OCI-LY1 (cell line): Measurements from ENCODE around the gene RASGRF1.

ENCODE experiments used
- H2AFZ ChIP-seq: fragments of 200-600 bp; sonication (generic), shearing (Covaris generic); 2 replicates; pipeline ENCODE4 v1.6.0; 2014; ENCODE audit warnings: antibody characterized with exemption, mild to moderate bottlenecking, low read length
- H3F3A ChIP-seq: fragments of 200-600 bp; sonication (generic), shearing (Covaris generic); 2 replicates; pipeline ENCODE4 v1.6.0; 2014; ENCODE audit warnings: mild to moderate bottlenecking, antibody characterized with exemption, low read length, moderate library complexity; ENCODE audit not compliant: insufficient read depth
- H3K27ac ChIP-seq: fragments of 200-600 bp; sonication (generic); 2 replicates; pipeline ENCODE4 v1.5.1; 2014; ENCODE audit warnings: low read length, mixed run types, mild to moderate bottlenecking, low read depth; ENCODE audit not compliant: poor library complexity, severe bottlenecking
- H3K27me3 ChIP-seq: fragments of 200-600 bp; sonication (generic); 2 replicates; pipeline ENCODE4 v1.6.0; 2014; ENCODE audit warnings: antibody characterized with exemption, mild to moderate bottlenecking, low read length, moderate library complexity; ENCODE audit not compliant: insufficient read depth
- H3K36me3 ChIP-seq: fragments of 200-600 bp; sonication (generic); 2 replicates; pipeline ENCODE4 v1.6.1; 2014; ENCODE audit warnings: mild to moderate bottlenecking, antibody characterized with exemption, low read length, moderate library complexity, mixed read lengths; ENCODE audit not compliant: insufficient read depth
- H3K4me1 ChIP-seq: fragments of 200-600 bp; sonication (generic); 2 replicates; pipeline ENCODE4 v1.5.1; 2014; ENCODE audit warnings: mild to moderate bottlenecking, low read length, moderate library complexity; ENCODE audit not compliant: insufficient read depth, severe bottlenecking
- H3K4me2 ChIP-seq: fragments of 200-600 bp; sonication (generic), shearing (Covaris generic); 2 replicates; pipeline ENCODE4 v1.6.1; 2014; ENCODE audit warnings: low read length
- H3K4me3 ChIP-seq: fragments of 200-600 bp; sonication (generic); 2 replicates; pipeline ENCODE4 v1.5.1; 2014; ENCODE audit warnings: low read length, low read depth, mild to moderate bottlenecking, mixed read lengths; ENCODE audit not compliant: poor library complexity, severe bottlenecking
- H3K79me2 ChIP-seq: fragments of 200-600 bp; shearing (Covaris generic); 2 replicates; pipeline ENCODE4 v1.6.1; 2016; ENCODE audit warnings: mixed run types, low read length, mixed read lengths; ENCODE audit not compliant: insufficient read depth
- H3K9ac ChIP-seq: fragments of 200-600 bp; sonication (generic), shearing (Covaris generic); 2 replicates; pipeline ENCODE4 v1.6.1; 2014; ENCODE audit warnings: mild to moderate bottlenecking, low read length, mixed read lengths
- H3K9me2 ChIP-seq: fragments of 200-600 bp; sonication (generic), shearing (Covaris generic); 2 replicates; pipeline ENCODE4 v1.6.1; 2014; ENCODE audit warnings: low read depth, mild to moderate bottlenecking, low read length, mixed read lengths
- H3K9me3 ChIP-seq: fragments of 200-600 bp; shearing (Covaris generic); 2 replicates; pipeline ENCODE4 v1.6.1; 2014; ENCODE audit warnings: low read length, mixed read lengths
- H4K20me1 ChIP-seq: fragments of 200-600 bp; sonication (generic), shearing (Covaris generic); 2 replicates; pipeline ENCODE4 v1.6.0; 2016; ENCODE audit warnings: mild to moderate bottlenecking, low read length; ENCODE audit not compliant: insufficient read depth
- EZH2 ChIP-seq: fragments of 200-600 bp; sonication (generic), shearing (Covaris generic); IDR thresholded peaks from 2 replicates; pipeline ENCODE4 v1.8.0; 2017; ENCODE audit warnings: borderline replicate concordance, mixed run types, mild to moderate bottlenecking, antibody characterized with exemption, low read length, moderate library complexity, mixed read lengths
- TF ChIP-seq, protein P1 (sequence below): fragments of 200-600 bp; sonication (generic), shearing (Covaris generic); IDR thresholded peaks from 2 replicates; pipeline ENCODE4 v1.5.1; 2017; ENCODE audit warnings: mild to moderate bottlenecking, antibody characterized with exemption, low read length, moderate library complexity, mixed read lengths

Gene RASGRF1

DNA sequence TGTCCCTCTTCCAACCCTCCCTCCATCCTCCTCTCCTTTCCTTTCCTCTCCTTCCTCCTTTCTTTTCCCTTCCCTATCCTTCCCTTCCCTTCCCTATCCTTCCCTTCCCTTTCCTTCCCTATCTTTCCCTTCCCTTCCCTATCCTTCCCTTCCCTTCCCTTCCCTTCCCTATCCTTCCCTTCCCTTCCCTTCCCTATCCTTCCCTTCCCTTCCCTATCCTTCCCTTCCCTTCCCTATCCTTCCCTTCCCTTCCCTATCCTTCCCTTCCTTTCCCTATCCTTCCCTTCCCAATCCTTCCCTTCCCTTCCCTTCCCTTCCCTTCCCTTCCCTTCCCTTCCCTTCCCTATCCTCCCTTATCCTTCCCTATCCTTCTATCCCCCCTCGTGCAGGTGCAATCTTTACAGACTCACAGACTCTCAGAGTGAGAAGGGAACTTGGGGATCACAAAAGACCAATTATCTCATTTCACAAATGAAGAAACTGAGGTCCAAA, 31.5 kb downstream of the RASGRF1 start:
- Histone ChIP-seq H3K4me3 (no peak overlapping the region), H3K27me3 (peaks cover 6% of the 10 kb centered on the region; the same call in 1 of the 2 replicates)
- no peak for TF ChIP-seq EZH2
- TF ChIP-seq, protein P1, sequence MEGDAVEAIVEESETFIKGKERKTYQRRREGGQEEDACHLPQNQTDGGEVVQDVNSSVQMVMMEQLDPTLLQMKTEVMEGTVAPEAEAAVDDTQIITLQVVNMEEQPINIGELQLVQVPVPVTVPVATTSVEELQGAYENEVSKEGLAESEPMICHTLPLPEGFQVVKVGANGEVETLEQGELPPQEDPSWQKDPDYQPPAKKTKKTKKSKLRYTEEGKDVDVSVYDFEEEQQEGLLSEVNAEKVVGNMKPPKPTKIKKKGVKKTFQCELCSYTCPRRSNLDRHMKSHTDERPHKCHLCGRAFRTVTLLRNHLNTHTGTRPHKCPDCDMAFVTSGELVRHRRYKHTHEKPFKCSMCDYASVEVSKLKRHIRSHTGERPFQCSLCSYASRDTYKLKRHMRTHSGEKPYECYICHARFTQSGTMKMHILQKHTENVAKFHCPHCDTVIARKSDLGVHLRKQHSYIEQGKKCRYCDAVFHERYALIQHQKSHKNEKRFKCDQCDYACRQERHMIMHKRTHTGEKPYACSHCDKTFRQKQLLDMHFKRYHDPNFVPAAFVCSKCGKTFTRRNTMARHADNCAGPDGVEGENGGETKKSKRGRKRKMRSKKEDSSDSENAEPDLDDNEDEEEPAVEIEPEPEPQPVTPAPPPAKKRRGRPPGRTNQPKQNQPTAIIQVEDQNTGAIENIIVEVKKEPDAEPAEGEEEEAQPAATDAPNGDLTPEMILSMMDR, result no peak

DNA sequence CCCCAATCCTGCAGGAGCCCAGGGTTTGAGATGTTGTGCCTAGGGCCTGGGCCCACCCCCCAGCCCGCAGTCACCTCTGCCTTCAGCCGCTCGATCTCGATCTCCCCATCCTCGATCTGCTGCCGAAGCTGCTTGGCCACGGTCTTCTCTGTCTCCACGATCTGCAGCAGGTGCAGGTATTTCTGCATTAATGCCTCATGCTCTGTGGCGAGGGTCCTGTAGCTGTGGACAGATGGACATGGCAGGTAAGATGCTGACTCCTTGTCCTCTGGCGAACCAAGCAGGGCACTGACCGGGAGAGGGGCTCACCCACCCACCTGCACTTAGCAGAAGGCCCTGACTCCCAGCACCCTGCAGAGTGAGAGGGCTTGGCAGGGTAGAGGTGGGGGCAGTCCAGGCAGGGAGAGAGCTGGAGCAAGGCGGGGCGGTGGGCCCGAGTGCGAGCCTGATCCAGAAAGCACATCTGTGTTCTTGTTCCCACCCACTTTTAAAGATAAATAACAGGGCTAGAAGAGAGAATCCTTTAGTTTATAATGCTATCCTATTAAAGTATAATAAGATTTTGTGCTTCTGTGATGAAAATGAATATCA, 32.2 kb downstream of the RASGRF1 start:
- H3K27me3 ChIP-seq, result peaks cover 6% of the 10 kb centered on the region; the same call in 1 of the 2 replicates
- TF ChIP-seq, protein P1, result no peak
- no peak for TF ChIP-seq EZH2
- no peak overlapping the region for H3K27ac ChIP-seq
- H3K9me2 ChIP-seq, result no peaks in the 10 kb centered on the region
- H3K36me3 ChIP-seq, result no peaks in the 10 kb centered on the region
- H2AFZ ChIP-seq, result no peak overlapping the region
- no peak overlapping the region for H3K4me3 ChIP-seq
- no peaks in the 10 kb centered on the region for H3F3A ChIP-seq
- no peaks in the 10 kb centered on the region for H4K20me1 ChIP-seq
- H3K9me3 ChIP-seq, result no peaks in the 10 kb centered on the region
- H3K4me1 ChIP-seq, result no peaks in the 10 kb centered on the region
- no peaks in the 10 kb centered on the region for H3K79me2 ChIP-seq
- no peak overlapping the region for H3K9ac ChIP-seq
- H3K4me2 ChIP-seq, result no peak overlapping the region

More for the DNA sequence above, 31.5 kb downstream of the RASGRF1 start:
- no peak overlapping the region for H3K27ac ChIP-seq
- H3F3A ChIP-seq, result no peaks in the 10 kb centered on the region
- no peaks in the 10 kb centered on the region for H3K9me3 ChIP-seq
- no peak overlapping the region for H3K4me2 ChIP-seq
- no peaks in the 10 kb centered on the region for H3K79me2 ChIP-seq
- no peaks in the 10 kb centered on the region for H3K9me2 ChIP-seq
- H2AFZ ChIP-seq, result no peak overlapping the region
- no peak overlapping the region for H3K9ac ChIP-seq
- no peaks in the 10 kb centered on the region for H3K4me1 ChIP-seq
- H3K36me3 ChIP-seq, result no peaks in the 10 kb centered on the region
- H4K20me1 ChIP-seq, result no peaks in the 10 kb centered on the region

DNA sequence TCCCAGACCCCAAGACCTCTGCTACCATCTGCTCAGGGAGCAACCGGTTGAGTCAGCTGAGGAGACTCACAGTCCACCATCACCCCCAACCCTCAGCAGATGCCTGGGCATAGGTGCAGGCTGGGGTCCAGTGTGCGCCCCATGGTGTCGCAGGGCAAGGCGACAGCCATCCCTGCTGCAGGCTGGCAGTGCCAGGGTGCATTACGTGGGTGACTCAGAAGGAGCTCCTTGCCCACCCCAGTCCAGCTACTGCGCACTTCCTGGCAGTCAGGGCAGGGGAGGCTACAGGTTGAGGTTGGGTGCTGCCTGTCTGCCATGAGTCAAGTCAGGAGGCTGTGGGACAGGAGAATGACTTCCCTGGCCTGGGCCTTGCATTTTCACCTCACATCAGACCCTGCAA, 33.5 kb downstream of the RASGRF1 start:
- Histone ChIP-seq H3K4me1 (no peaks in the 10 kb centered on the region), H3K27me3 (peaks cover 6% of the 10 kb centered on the region; the same call in 1 of the 2 replicates), H3K9me3 (no peaks in the 10 kb centered on the region), H3K36me3 (no peaks in the 10 kb centered on the region), H3F3A (no peaks in the 10 kb centered on the region), H3K27ac (no peak overlapping the region), H3K9ac (no peak overlapping the region), H2AFZ (no peak overlapping the region), H3K9me2 (no peaks in the 10 kb centered on the region), H3K4me2 (no peak overlapping the region), H4K20me1 (no peaks in the 10 kb centered on the region), H3K4me3 (no peak overlapping the region), H3K79me2 (no peaks in the 10 kb centered on the region)
- TF ChIP-seq, protein P1, result no peak
- no peak for TF ChIP-seq EZH2
